A673 (cell line): ENCODE measurements around the gene AARS1.

ENCODE experiments used
- EZH2 ChIP-seq: fragments of 200-600 bp; sonication (generic); IDR thresholded peaks from 2 replicates; pipeline ENCODE4 v1.6.1; 2017; ENCODE audit warnings: borderline replicate concordance, low read depth, mild to moderate bottlenecking, mixed read lengths, antibody characterized with exemption, low read length; ENCODE audit not compliant: poor library complexity, severe bottlenecking
- TF ChIP-seq, protein P1 (sequence below): fragments of 300-800, 200-600 bp; sonication (generic); conservative IDR thresholded peaks from 2 replicates; pipeline ENCODE4 v1.5.1; 2017; ENCODE audit warnings: low read depth, mild to moderate bottlenecking, antibody characterized with exemption, low read length, moderate library complexity, mixed read lengths

DNA sequence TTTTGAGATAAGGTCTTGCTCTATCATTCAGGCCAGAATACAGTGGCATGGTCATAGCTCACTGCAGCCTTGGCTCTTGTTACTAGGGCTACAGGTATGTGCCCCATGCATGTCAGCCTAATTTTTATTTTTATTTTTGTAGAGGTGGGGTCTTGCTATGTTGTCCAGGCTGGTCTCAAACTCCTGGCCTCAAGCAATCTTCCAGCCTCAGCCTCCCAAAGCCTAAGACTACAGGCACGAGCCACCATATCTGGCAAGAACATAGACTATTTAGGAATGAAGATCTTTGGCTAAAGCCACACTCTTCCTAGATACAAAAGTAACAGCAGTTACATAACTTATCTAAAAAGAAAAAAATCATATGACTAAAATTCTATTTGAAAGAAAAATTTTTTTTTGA lies 41.8 kb upstream of the AARS1 start:
- TF ChIP-seq, protein P1, sequence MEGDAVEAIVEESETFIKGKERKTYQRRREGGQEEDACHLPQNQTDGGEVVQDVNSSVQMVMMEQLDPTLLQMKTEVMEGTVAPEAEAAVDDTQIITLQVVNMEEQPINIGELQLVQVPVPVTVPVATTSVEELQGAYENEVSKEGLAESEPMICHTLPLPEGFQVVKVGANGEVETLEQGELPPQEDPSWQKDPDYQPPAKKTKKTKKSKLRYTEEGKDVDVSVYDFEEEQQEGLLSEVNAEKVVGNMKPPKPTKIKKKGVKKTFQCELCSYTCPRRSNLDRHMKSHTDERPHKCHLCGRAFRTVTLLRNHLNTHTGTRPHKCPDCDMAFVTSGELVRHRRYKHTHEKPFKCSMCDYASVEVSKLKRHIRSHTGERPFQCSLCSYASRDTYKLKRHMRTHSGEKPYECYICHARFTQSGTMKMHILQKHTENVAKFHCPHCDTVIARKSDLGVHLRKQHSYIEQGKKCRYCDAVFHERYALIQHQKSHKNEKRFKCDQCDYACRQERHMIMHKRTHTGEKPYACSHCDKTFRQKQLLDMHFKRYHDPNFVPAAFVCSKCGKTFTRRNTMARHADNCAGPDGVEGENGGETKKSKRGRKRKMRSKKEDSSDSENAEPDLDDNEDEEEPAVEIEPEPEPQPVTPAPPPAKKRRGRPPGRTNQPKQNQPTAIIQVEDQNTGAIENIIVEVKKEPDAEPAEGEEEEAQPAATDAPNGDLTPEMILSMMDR, result no peak
- no peak for TF ChIP-seq EZH2
